Hepatocyte (in vitro differentiated cells): ENCODE data around the gene CAPN2.

ENCODE experiments used
- CTCF ChIP-seq: fragments of 200-600 bp; sonication (generic); IDR thresholded peaks from 2 replicates; pipeline ENCODE4 v1.5.1; 2016; ENCODE audit warnings: antibody characterized with exemption, mild to moderate bottlenecking; ENCODE audit not compliant: poor library complexity
- EZH2 ChIP-seq: fragments of 200-600 bp; sonication (generic); IDR thresholded peaks from 2 replicates; pipeline ENCODE4 v1.6.1; 2016; ENCODE audit warnings: antibody characterized with exemption, mild to moderate bottlenecking, borderline replicate concordance
- EZH2phosphoT487 ChIP-seq: fragments of 200-600 bp; sonication (generic); IDR thresholded peaks from one replicate; pipeline ENCODE4 v1.6.1; 2018; ENCODE audit warnings: antibody characterized with exemption, mild to moderate bottlenecking, low read depth, moderate library complexity; ENCODE audit not compliant: unreplicated experiment, severe bottlenecking

GRCh38 chr1:223756806-223757700 lies 44.7 kb downstream of the CAPN2 start:
- TF ChIP-seq CTCF, result no peak
- TF ChIP-seq EZH2phosphoT487, result no peak
- no peak for TF ChIP-seq EZH2
